Endodermal cell (in vitro differentiated cells): ENCODE results near the gene TMED5. TPM values are rescaled to one million over a fixed set of nuclear protein-coding genes. Genes with fewer than 3 reads are reported as not detected.

Source experiments
- DNase-seq: peaks from one replicate; pipeline ENCODE4 v3.0.0-alpha.2; 2017
- H3K27ac ChIP-seq: 2 replicates; pipeline ENCODE4 v1.5.1; 2013; ENCODE audit warnings: mild to moderate bottlenecking, low read depth, low read length, moderate library complexity
- H3K27me3 ChIP-seq: 2 replicates; pipeline ENCODE4 v1.6.1; 2013; ENCODE audit warnings: mild to moderate bottlenecking, low read length, moderate library complexity; ENCODE audit not compliant: insufficient read depth, control insufficient read depth, poor library complexity, severe bottlenecking
- H3K36me3 ChIP-seq: 2 replicates; pipeline ENCODE4 v1.7.0; 2013; ENCODE audit warnings: mild to moderate bottlenecking, low read length, moderate library complexity; ENCODE audit not compliant: control insufficient read depth, insufficient read depth
- H3K4me1 ChIP-seq: one replicate; pipeline ENCODE4 v1.7.0; 2013; ENCODE audit warnings: low read length; ENCODE audit not compliant: control insufficient read depth, insufficient read depth
- H3K4me3 ChIP-seq: 2 replicates; pipeline ENCODE4 v1.5.1; 2013; ENCODE audit warnings: mild to moderate bottlenecking, low read length, moderate library complexity
- H3K9ac ChIP-seq: 2 replicates; pipeline ENCODE4 v1.6.1; 2013; ENCODE audit warnings: mild to moderate bottlenecking, low read length, moderate library complexity; ENCODE audit not compliant: poor library complexity, severe bottlenecking; ENCODE audit errors: extremely low read depth
- H3K9me3 ChIP-seq: 2 replicates; pipeline ENCODE4 v1.6.1; 2013; ENCODE audit warnings: mild to moderate bottlenecking, low read length, moderate library complexity; ENCODE audit not compliant: control insufficient read depth
- H3K27ac Mint-ChIP-seq: 2 replicates; pipeline ENCODE4 v1.8.0; 2020; ENCODE audit warnings: mixed read lengths
- H3K27me3 Mint-ChIP-seq: 2 replicates; pipeline ENCODE4 v1.8.0; 2021; ENCODE audit warnings: mild to moderate bottlenecking, mixed read lengths; ENCODE audit not compliant: insufficient read depth
- H3K36me3 Mint-ChIP-seq: 2 replicates; pipeline ENCODE4 v1.8.0; 2020; ENCODE audit warnings: low read depth, mixed read lengths
- H3K4me1 Mint-ChIP-seq: 2 replicates; pipeline ENCODE4 v1.8.0; 2020; ENCODE audit warnings: mixed read lengths
- H3K4me3 Mint-ChIP-seq: 2 replicates; pipeline ENCODE4 v1.8.0; 2020; ENCODE audit warnings: mild to moderate bottlenecking, moderate library complexity, mixed read lengths
- H3K9me3 Mint-ChIP-seq: 2 replicates; pipeline ENCODE4 v1.8.0; 2020; ENCODE audit warnings: mild to moderate bottlenecking, mixed read lengths
- WGBS, 2 experiments: methylation state at CpG; one replicate each; pipeline versions ENCODE4 v1.1.5 to v1.1.7; 2013; ENCODE audit warnings: missing lambda C conversion rate in 2 of 2, mixed read lengths in 1 of 2; ENCODE audit not compliant: insufficient coverage in 1 of 2, insufficient read length in 1 of 2; 5-methylcytosine and 5-hydroxymethylcytosine counted together
- total RNA-seq, 2 donors: library from RNA; stranded (reverse); fragmentation: NEBNext Ultra II Directional in 1 of 2; extraction: Animal tissue kit (Norgen Biotek cat#: 25700) in 1 of 2; gene quantifications; 2 replicates in 1 of 2; 3 replicates in 1 of 2; pipeline ENCODE4 v1.2.1, GENCODE V29; 2021
- TF ChIP-seq, protein P1 (sequence below): fragments of 200-600 bp; sonication (generic); conservative IDR thresholded peaks from 2 replicates; pipeline ENCODE4 v1.5.0; 2021; ENCODE audit warnings: antibody characterized with exemption, mild to moderate bottlenecking

The TMED5 gene
- total RNA-seq, 2 donors from 2014 or later = 28.0 to 30.2 TPM

DNA sequence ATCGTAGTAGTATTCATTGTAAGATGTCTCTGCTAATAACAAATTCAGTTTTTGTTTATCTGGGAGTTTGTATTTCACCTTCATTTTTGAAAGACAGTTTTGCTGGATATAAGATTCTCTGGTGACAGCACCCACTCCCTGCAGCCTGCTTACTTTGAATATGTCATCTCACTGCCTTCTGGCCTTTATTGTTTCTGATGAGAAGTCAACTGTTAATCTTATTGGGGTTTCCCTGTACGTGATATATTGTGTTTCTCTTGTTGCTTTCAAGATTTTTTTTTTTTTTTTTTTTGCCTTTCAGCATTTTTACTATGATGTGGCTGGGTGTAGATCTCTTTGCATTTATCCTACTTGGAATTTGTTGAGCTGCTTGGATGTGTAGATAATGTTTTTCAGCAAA, 71.9 kb downstream of the TMED5 start:
- 97 to 100% methylated on average over 1 to 2 of the region's 2 CpGs for WGBS, 2 experiments
- TF ChIP-seq, protein P1, sequence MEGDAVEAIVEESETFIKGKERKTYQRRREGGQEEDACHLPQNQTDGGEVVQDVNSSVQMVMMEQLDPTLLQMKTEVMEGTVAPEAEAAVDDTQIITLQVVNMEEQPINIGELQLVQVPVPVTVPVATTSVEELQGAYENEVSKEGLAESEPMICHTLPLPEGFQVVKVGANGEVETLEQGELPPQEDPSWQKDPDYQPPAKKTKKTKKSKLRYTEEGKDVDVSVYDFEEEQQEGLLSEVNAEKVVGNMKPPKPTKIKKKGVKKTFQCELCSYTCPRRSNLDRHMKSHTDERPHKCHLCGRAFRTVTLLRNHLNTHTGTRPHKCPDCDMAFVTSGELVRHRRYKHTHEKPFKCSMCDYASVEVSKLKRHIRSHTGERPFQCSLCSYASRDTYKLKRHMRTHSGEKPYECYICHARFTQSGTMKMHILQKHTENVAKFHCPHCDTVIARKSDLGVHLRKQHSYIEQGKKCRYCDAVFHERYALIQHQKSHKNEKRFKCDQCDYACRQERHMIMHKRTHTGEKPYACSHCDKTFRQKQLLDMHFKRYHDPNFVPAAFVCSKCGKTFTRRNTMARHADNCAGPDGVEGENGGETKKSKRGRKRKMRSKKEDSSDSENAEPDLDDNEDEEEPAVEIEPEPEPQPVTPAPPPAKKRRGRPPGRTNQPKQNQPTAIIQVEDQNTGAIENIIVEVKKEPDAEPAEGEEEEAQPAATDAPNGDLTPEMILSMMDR = no peak
- no peak overlapping the region for H3K9ac ChIP-seq

DNA sequence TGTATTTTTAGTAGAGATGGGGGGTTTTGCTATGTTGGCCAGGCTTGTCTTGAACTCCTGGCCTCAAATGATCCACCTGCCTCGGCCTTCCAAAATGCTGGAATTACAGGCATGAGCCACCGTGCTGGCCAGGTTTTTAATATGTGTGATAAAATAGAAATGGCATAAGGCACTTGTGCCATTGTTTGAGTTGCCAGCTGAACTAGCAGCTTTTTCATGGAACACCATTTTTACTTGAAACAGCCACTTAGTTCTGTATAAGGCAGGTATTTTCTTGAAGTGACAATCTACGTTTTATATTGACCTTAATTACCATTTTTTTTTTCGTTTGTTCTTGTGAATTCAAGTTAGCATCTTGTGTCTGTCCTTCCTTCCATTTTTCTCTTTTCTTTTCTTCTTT, 72.8 kb downstream of the TMED5 start:
- 83 to 95% methylated on average over 3 to 4 of the region's 4 CpGs for WGBS, 2 experiments
- Mint-ChIP-seq H3K27me3 (no peaks in the 10 kb centered on the region), H3K4me3 (no peak overlapping the region), H3K36me3 (peaks cover 63% of the 10 kb centered on the region), H3K9me3 (peaks cover 18% of the 10 kb centered on the region), H3K27ac (no peak overlapping the region), H3K4me1 (peaks cover 5% of the 10 kb centered on the region)
- Histone ChIP-seq H3K9me3 (peaks cover 29% of the 10 kb centered on the region), H3K27ac (no peak overlapping the region), H3K36me3 (peaks cover 71% of the 10 kb centered on the region), H3K9ac (no peak overlapping the region), H3K4me3 (no peak overlapping the region), H3K27me3 (no peaks in the 10 kb centered on the region), H3K4me1 (no peaks in the 10 kb centered on the region)
- DNase-seq = no peak
- TF ChIP-seq, protein P1 = no peak

More for the DNA sequence above, 71.9 kb downstream of the TMED5 start:
- DNase-seq = no peak
- peaks cover 63% of the 10 kb centered on the region for H3K36me3 Mint-ChIP-seq
- peaks cover 18% of the 10 kb centered on the region for H3K9me3 Mint-ChIP-seq
- no peaks in the 10 kb centered on the region for H3K27me3 Mint-ChIP-seq
- peaks cover 5% of the 10 kb centered on the region for H3K4me1 Mint-ChIP-seq
- no peak overlapping the region for H3K4me3 Mint-ChIP-seq
- Histone ChIP-seq H3K4me3 (no peak overlapping the region), H3K27me3 (no peaks in the 10 kb centered on the region), H3K36me3 (peaks cover 80% of the 10 kb centered on the region), H3K9me3 (peaks cover 29% of the 10 kb centered on the region), H3K27ac (no peak overlapping the region), H3K4me1 (no peaks in the 10 kb centered on the region)
- no peak overlapping the region for H3K27ac Mint-ChIP-seq

DNA sequence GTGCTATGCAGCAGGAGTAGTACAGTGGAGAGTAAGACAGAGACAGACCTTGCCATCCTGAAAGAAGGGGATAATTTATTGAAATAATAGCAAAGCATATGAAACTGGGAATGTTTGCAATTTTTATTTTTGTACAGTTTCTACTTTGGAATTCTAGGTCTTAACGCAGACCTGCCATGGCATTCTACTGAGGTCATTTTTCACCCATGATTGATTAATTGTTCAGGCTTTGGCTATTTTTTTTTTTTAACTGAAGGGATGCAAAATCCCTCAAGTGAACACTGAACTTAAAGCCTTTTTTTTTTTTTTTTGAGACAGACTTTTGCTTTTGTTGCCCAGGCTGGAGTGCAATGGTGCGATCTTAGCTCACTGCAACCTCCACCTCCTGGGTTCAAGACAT, 74.0 kb downstream of the TMED5 start:
- no peak for DNase-seq
- Histone ChIP-seq H3K36me3 (peaks cover 68% of the 10 kb centered on the region), H3K27ac (no peak overlapping the region), H3K27me3 (no peaks in the 10 kb centered on the region), H3K9me3 (peaks cover 29% of the 10 kb centered on the region), H3K4me3 (no peak overlapping the region), H3K9ac (no peak overlapping the region), H3K4me1 (no peaks in the 10 kb centered on the region)
- Mint-ChIP-seq H3K4me1 (peaks cover 5% of the 10 kb centered on the region), H3K27me3 (no peaks in the 10 kb centered on the region), H3K4me3 (no peak overlapping the region), H3K9me3 (peaks cover 18% of the 10 kb centered on the region), H3K36me3 (peaks cover 63% of the 10 kb centered on the region), H3K27ac (no peak overlapping the region)
- WGBS, 2 experiments = 91 to 100% methylated on average over 2 of the region's 2 CpGs
- TF ChIP-seq, protein P1 = no peak
